GM18499 (cell line): Measurements from ENCODE around the gene SULT2B1.
"Not testable (repeated sequence)": the region's sequence is repeated elsewhere in the genome, so short reads cannot be mapped to it uniquely, and the experiment has no call there.

Experiments used
- ATAC-seq: cut with Tn5 transposase; IDR thresholded peaks from one replicate; pipeline ENCODE4 v1.9.1; 2021; ENCODE audit warnings: moderate number of reproducible peaks; ENCODE audit not compliant: insufficient read depth, unreplicated experiment

SULT2B1 gene

GRCh38 chr19:48556163-48556562, 4.2 kb downstream of the SULT2B1 start:
- no peak for ATAC-seq

- no peak for ATAC-seq
Measured at GRCh38 chr19:48556825-48557224, 4.9 kb downstream of the SULT2B1 start.

GRCh38 chr19:48558018-48558684, 6.2 kb downstream of the SULT2B1 start:
- ATAC-seq: no peak

- no peak for ATAC-seq
Measured at GRCh38 chr19:48560095-48560530, 8.1 kb downstream of the SULT2B1 start.

GRCh38 chr19:48561412-48561811, 9.4 kb downstream of the SULT2B1 start:
- ATAC-seq: no peak

- no peak for ATAC-seq
Measured at GRCh38 chr19:48565090-48565489, 13.1 kb downstream of the SULT2B1 start.

- no peak for ATAC-seq
Measured at GRCh38 chr19:48568345-48568886, 16.4 kb downstream of the SULT2B1 start.

- ATAC-seq: no peak
Measured at GRCh38 chr19:48569814-48570213, 17.8 kb downstream of the SULT2B1 start.

- ATAC-seq: no peak
Measured at GRCh38 chr19:48571378-48572162, 19.6 kb downstream of the SULT2B1 start.

GRCh38 chr19:48573163-48573505, 21.2 kb downstream of the SULT2B1 start:
- ATAC-seq: no peak

- ATAC-seq: no peak
Measured at GRCh38 chr19:48575931-48576622, 24.1 kb downstream of the SULT2B1 start.

- not testable (repeated sequence) for ATAC-seq
Measured at GRCh38 chr19:48577908-48578307, 25.9 kb downstream of the SULT2B1 start.

GRCh38 chr19:48578891-48579290, 26.9 kb downstream of the SULT2B1 start:
- ATAC-seq: no peak

- no peak for ATAC-seq
Measured at GRCh38 chr19:48582168-48582567, 30.2 kb downstream of the SULT2B1 start.

- no peak for ATAC-seq
Measured at GRCh38 chr19:48587387-48587786, 35.4 kb downstream of the SULT2B1 start.

- no peak for ATAC-seq
Measured at GRCh38 chr19:48588670-48589401, 36.9 kb downstream of the SULT2B1 start.

- no peak for ATAC-seq
Measured at GRCh38 chr19:48591021-48591420, 39.0 kb downstream of the SULT2B1 start.

GRCh38 chr19:48595171-48595570, 43.2 kb downstream of the SULT2B1 start:
- no peak for ATAC-seq

- no peak for ATAC-seq
Measured at GRCh38 chr19:48595833-48596232, 43.9 kb downstream of the SULT2B1 start.

- no peak for ATAC-seq
Measured at GRCh38 chr19:48596237-48596636, 44.3 kb downstream of the SULT2B1 start.
